Amniotic stem cell (primary cell): ENCODE measurements around the gene PRIM2.
"Not testable (repeated sequence)": the region's sequence is repeated elsewhere in the genome, so short reads cannot be mapped to it uniquely, and the experiment has no call there.

Experiments used
- DNase-seq: peaks from one replicate; lab custom pipeline; 2025; lab: John Stamatoyannopoulos, UW

Gene PRIM2

DNA sequence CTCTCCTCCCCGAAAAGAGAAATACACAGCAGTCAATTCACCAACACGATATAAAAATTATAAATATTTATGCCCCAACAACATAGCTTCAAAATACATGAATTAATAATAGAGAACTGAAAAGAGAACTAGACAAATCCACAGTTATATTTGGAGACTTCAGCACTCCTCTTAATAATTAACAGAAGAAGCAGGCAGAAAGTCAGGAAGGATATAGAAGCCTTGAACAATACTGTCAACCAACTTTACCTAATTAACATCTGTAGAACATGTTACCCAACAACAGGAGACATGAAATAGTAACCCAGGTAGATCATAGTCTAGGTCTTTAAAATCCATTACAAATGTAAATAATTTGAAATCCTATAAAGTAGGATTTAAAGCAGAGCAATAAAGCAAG is 293.2 kb downstream of the PRIM2 start:
- not testable (repeated sequence) for DNase-seq

DNA sequence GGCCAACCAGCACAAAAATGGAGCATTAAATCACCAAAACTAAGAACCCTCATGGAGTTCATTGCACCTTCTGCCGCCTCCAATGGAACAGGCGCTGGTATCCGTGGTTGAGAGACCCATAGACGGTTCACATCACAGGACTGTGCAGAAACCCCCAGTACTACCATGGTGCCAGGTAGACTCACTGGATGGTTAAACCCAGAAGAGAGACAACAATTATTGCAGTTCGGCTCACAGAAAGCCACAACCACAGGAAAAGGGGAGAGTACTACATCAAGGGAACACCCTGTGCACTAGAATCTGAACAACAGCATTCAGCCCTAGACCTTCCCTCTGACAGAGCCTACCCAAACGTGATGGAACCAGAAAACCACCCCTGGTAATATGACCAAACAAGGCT is 301.5 kb downstream of the PRIM2 start:
- DNase-seq, result not testable (repeated sequence)

- DNase-seq, result not testable (repeated sequence)
These were observed 314.3 kb downstream of the PRIM2 start for GRCh38 chr6:57631773-57632172.

GRCh38 chr6:57658526-57658925 is 341.1 kb downstream of the PRIM2 start:
- DNase-seq, result not testable (repeated sequence)

- DNase-seq, result not testable (repeated sequence)
These were observed 342.4 kb downstream of the PRIM2 start for GRCh38 chr6:57659794-57660193.

- not testable (repeated sequence) for DNase-seq
These were observed 343.5 kb downstream of the PRIM2 start for GRCh38 chr6:57660940-57661339.

DNA sequence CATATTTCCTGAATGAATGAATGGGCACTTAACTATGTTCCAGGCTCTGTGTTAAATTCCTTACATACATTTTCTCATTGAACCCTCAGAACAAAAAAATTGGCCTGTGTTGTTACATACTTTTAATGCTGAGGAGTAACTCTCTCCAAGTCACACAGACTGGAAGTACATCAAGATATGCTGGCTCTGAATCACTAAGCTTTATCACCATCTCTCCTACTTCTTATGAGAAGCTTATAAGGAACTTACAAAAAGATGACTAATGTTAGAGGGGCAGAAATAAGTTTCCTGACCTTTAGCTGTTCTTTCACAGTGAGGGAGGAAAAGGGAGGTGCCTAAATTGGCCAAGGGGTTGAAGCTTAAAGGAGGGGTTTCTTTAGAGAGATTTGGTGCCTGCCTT is 350.7 kb downstream of the PRIM2 start:
- not testable (repeated sequence) for DNase-seq

DNA sequence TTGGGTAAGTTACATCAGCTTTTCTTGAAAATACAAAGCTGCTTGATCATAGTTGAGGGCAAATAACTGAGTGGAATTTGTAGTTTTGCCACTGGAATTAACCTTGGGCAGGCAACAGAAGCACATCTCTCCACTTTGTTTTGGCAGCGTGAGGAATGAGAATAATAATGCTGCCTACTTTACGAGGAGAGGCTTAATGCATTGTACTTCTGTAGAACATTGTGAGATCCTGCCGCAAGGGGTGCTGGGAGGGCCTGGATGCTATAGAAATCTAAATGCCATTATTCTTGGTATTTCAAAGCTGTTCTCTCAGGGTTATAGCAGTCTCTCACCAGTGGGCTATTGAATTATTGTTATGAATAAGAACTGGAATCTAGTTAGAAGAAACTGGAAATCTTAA is 353.8 kb downstream of the PRIM2 start:
- not testable (repeated sequence) for DNase-seq

- DNase-seq, result not testable (repeated sequence)
These were observed 354.7 kb downstream of the PRIM2 start for GRCh38 chr6:57671937-57672627.

DNA sequence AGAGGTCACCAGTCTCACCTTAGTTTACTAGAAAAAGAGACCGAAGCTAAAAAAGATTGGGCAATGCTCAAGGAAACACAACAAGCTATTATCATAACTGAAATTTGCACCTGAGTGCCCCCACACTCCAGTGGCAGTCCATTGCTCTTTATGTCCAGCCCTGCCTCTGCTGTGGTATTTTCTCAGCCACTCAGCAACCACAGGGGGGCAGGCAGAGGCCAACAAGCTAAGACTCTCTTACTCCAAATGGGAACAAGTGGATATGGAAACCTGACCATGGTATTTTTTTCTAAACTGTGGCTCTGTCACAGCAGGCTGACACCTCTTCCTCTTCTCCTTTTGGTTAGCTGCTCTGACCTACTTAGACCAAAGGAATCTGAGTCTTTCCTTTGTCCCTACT is 355.9 kb downstream of the PRIM2 start:
- not testable (repeated sequence) for DNase-seq

DNA sequence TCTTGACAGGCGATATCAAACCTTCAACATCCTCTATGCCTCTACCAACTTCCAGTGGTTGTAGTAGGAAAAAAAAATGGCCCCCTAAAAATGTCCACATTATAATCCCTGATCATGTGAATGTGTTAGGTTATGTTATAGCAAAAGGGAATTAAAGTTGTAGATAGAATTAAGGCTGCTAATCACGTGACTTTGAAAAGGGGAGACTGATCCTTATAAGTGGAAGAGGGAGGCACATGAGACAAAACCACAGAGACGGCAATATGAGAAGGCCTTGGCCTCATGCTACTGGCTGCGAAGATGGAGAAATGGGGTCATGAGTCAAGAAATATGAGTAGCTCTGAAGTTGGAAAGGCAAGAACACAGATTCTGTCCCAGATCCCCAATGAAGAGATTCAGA is 358.0 kb downstream of the PRIM2 start:
- not testable (repeated sequence) for DNase-seq

- not testable (repeated sequence) for DNase-seq
These were observed 379.0 kb downstream of the PRIM2 start for GRCh38 chr6:57696382-57696781.
